ENCODE measurements around the gene GLCCI1. TPM values are rescaled to one million over a fixed set of nuclear protein-coding genes. Genes with fewer than 3 reads are reported as not detected.

GLCCI1 gene
- total and polyA plus RNA-seq, 2 of the 13 experiments (the other 11 are each of a cell fraction or from before 2014, with no cell fraction given) = 1.3 to 1.7 TPM

DNA sequence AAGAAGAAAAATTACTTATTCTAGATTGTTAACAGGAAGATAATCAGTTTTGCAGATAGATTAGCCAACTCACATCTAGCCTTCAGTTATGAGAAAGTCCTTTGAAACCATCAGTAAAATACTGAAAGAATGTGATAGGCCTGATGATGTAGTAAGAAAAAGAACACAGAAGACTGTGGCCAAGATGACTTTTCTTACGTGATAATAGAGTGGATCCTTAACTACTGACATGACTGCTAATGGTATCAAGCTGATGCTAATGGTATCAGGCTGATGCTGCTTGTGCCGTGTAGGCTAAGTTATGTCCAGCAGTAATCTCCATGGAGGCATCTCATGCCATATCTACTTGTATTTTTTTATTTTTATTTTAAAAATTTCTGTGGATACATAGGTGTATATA, 114.2 kb downstream of the GLCCI1 start:
- 90% methylated on average over 2 of the region's 2 CpGs for whole genome bisulfite sequencing (ENCODE audit: low lambda C conversion rate)
- BruUV-seq (replicated peaks) = no TSS peak
- TF ChIP-seq NFATC3 (CRISPR knock-in tag; IDR thresholded peaks at IDR 0.05) (no peak), TGIF2 (CRISPR knock-in tag; IDR thresholded peaks at IDR 0.05) (no peak), GRHL1 (CRISPR knock-in tag; conservative IDR thresholded peaks at IDR 0.05) (no peak), ATAD3A (CRISPR knock-in tag; IDR thresholded peaks at IDR 0.05) (no peak), ZNF460 (CRISPR knock-in tag; IDR thresholded peaks at IDR 0.05; ENCODE audit: borderline replicate concordance) (no peak), ZNF746 (CRISPR knock-in tag; IDR thresholded peaks at IDR 0.05) (no peak), PHF21A (CRISPR knock-in tag; IDR thresholded peaks at IDR 0.05) (no peak), REL (CRISPR knock-in tag; conservative IDR thresholded peaks at IDR 0.05) (no peak), NCOA2 (CRISPR knock-in tag; IDR thresholded peaks at IDR 0.05) (no peak), PPARG (CRISPR knock-in tag; conservative IDR thresholded peaks at IDR 0.05) (no peak), RBM39 (IDR thresholded peaks at IDR 0.05; ENCODE audit: low read depth, low read length, poor library complexity, severe bottlenecking) (no peak)
- ChIA-PET POLR2A (no interaction called here), CTCF (ENCODE audit: low intra/inter-chr PET ratio, low total read pairs) (no interaction called here)
- ATAC-seq (no peak), DNase-seq (ENCODE audit: low spot score) (no peak), FAIRE-seq (no peak)
- Histone ChIP-seq H3K27me3 (ENCODE audit: control insufficient read depth in 1 of 2, insufficient read depth in 2 of 2, low read length in 2 of 2) (no peaks in the 10 kb centered on the region), H3K36me3 (replicated peaks in 1 of 2; ENCODE audit: control insufficient read depth in 1 of 2, insufficient read depth in 2 of 2, low read length in 2 of 2) (no peaks in the 10 kb centered on the region), H3K79me2 (ENCODE audit: insufficient read depth, low read length) (no peaks in the 10 kb centered on the region), H3K9me3 (ENCODE audit: low read length) (no peaks in the 10 kb centered on the region), H3K4me3 (replicated peaks in 1 of 3; ENCODE audit: insufficient read depth in 1 of 3, low read depth in 2 of 3, low read length in 3 of 3) (no peak overlapping the region), H3K4me1 (ENCODE audit: insufficient read depth, low read length) (no peaks in the 10 kb centered on the region), H3K27ac (ENCODE audit: extremely low read length, insufficient read depth, low read length) (no peak overlapping the region), H3K4me2 (ENCODE audit: low read depth, low read length) (no peak overlapping the region), H2AFZ (ENCODE audit: low read length) (no peak overlapping the region), H4K20me1 (ENCODE audit: insufficient read depth, low read length) (no peaks in the 10 kb centered on the region), H3K9ac (ENCODE audit: insufficient read depth, low read depth, low read length) (no peak overlapping the region)
- in situ Hi-C loops (cut with HindIII; ENCODE audit: extremely low pct_ligation_motif_present, low pct_unique_long_range_greater_than_20kb) (no loop called here), intact Hi-C loops (cut with micrococcal nuclease; ENCODE audit: unreplicated experiment) (no loop called here)
